Measurements from ENCODE around the gene SRSF11. TPM values are rescaled to one million over a fixed set of nuclear protein-coding genes. Genes with fewer than 3 reads are reported as not detected.
A peak's percentile ranks its signal among the peaks of the same experiment; 100 is the strongest.

SRSF11 gene
- total and polyA plus RNA-seq, 2 of the 4 experiments (the other 2 are of a cell fraction): 94.5 to 149 TPM

- intact Hi-C loops (cut with micrococcal nuclease) (loop anchor here (2.0 to 5.0 kb wide), 2 partner anchors 15 to 836 kb away; no protein-coding TSS in a partner anchor), dilution Hi-C loops (cut with HindIII; ENCODE audit: low sequenced_read_pairs, unreplicated experiment) (no loop called here), in situ Hi-C loops (cut with MboI; ENCODE audit: low sequenced_read_pairs) (no loop called here)
- Histone ChIP-seq H2AK9ac (replicated peaks; ENCODE audit: low read depth, low read length, poor library complexity) (no peak overlapping the region), H4K8ac (ENCODE audit: low read depth in 2 of 2, low read length in 2 of 2) (no peak overlapping the region), H4K5ac (ENCODE audit: low read depth, low read length) (no peak overlapping the region), H2AFZ (replicated peaks; ENCODE audit: low read length, poor library complexity) (no peak overlapping the region), H3K18ac (ENCODE audit: low read depth, low read length) (no peak overlapping the region), H3K36me3 (ENCODE audit: control insufficient read depth, insufficient read depth, low read length) (peaks cover 40% of the 10 kb centered on the region), H2BK15ac (ENCODE audit: low read depth, low read length) (no peak overlapping the region), H2BK120ac (ENCODE audit: low read depth, low read length) (no peak overlapping the region), H4K20me1 (ENCODE audit: insufficient read depth, low read length) (peaks cover 16% of the 10 kb centered on the region), H3K4me2 (ENCODE audit: low read depth, low read length) (no peak overlapping the region), H3K56ac (ENCODE audit: extremely low read depth, insufficient read depth, low read length) (no peak overlapping the region), H3K9me3 (ENCODE audit: control insufficient read depth, insufficient read depth, low read length) (no peaks in the 10 kb centered on the region), H3K79me1 (ENCODE audit: low read depth in 1 of 2, low read length in 2 of 2) (peaks cover 7 to 35% of the 10 kb centered on the region in 2 experiments), H3K23ac (ENCODE audit: low read depth, low read length) (no peak overlapping the region), H2BK5ac (ENCODE audit: low read depth, low read length, poor library complexity, severe bottlenecking) (no peak overlapping the region), H3K27ac (ENCODE audit: insufficient read depth, low read length) (no peak overlapping the region), H3K4me1 (ENCODE audit: control insufficient read depth, insufficient read depth, low read length) (peaks cover 4% of the 10 kb centered on the region), H4K91ac (ENCODE audit: insufficient read depth, low read depth, low read length) (no peak overlapping the region), H2AK5ac (ENCODE audit: low read depth, low read length) (no peak overlapping the region), H3K14ac (replicated peaks; ENCODE audit: low read depth, low read length) (no peak overlapping the region), H3K4me3 (ENCODE audit: insufficient read depth, low read depth, low read length) (no peak overlapping the region), H3K9ac (ENCODE audit: low read depth, low read length) (no peak overlapping the region), H3K9me1 (ENCODE audit: insufficient read depth, low read length) (peaks cover 2% of the 10 kb centered on the region; the same call in 1 of the 2 replicates), H3K27me3 (ENCODE audit: control insufficient read depth, insufficient read depth, low read length) (no peaks in the 10 kb centered on the region), H2BK20ac (ENCODE audit: low read depth, low read length) (no peak overlapping the region), H3K4ac (ENCODE audit: low read depth, low read length) (no peak overlapping the region)
- BruUV-seq (replicated peaks): no TSS peak
- ATAC-seq (ENCODE audit: low read depth): no peak
- DNase-seq: no peak
- CTCF ChIA-PET: no interaction called here
- no CpG with 5 or more reads among the region's 4 CpGs for WGBS, 2 experiments (ENCODE audit: extremely low coverage in 2 of 2, insufficient read length in 1 of 2)
- TF ChIP-seq RAD21 (IDR thresholded peaks at IDR 0.05; ENCODE audit: low read length): no peak
- TF ChIP-seq CTCF (conservative IDR thresholded peaks at IDR 0.05; ENCODE audit: low read depth, low read length): no peak
- no peak for TF ChIP-seq MAZ (IDR thresholded peaks at IDR 0.05; ENCODE audit: borderline replicate concordance, low read depth, low read length)
- peak; percentile 96 for TF ChIP-seq MAFK (IDR thresholded peaks at IDR 0.05; ENCODE audit: low read depth, low read length)
- TF ChIP-seq MXI1 (IDR thresholded peaks at IDR 0.05; ENCODE audit: borderline replicate concordance, low read depth, low read length): no peak
- no peak for TF ChIP-seq RFX5 (IDR thresholded peaks at IDR 0.05; ENCODE audit: low read depth, low read length)
- POLR2A ChIA-PET (ENCODE audit: unreplicated experiment): no interaction called here
Observed at GRCh38 chr1:70231475-70231874, 10.3 kb downstream of the SRSF11 start.
